WERI-Rb-1 (cell line): Measurements from ENCODE around the gene FOCAD.

Experiments used
- DNase-seq: peaks from one replicate; pipeline ENCODE4 v3.0.0-alpha.2; 2020
- H3K27ac ChIP-seq: fragments of 250-450 bp; sonication (Bioruptor Pico); 2 replicates; pipeline ENCODE4 v1.5.1; 2020; ENCODE audit warnings: mild to moderate bottlenecking, moderate library complexity
- H3K27me3 ChIP-seq: fragments of 250-450 bp; sonication (Bioruptor Pico); 2 replicates; pipeline ENCODE4 v1.5.1; 2021; ENCODE audit warnings: mild to moderate bottlenecking, low read depth, moderate library complexity; ENCODE audit not compliant: insufficient read depth, severe bottlenecking
- H3K36me3 ChIP-seq: fragments of 250-450 bp; sonication (Bioruptor Pico); 2 replicates; pipeline ENCODE4 v1.5.1; 2020; ENCODE audit warnings: mild to moderate bottlenecking, moderate library complexity
- H3K4me3 ChIP-seq: 2 replicates; pipeline ENCODE4 v1.5.1; 2011; ENCODE audit warnings: low read depth, mild to moderate bottlenecking, control low read depth, low read length
- H3K9me3 ChIP-seq: fragments of 250-450 bp; sonication (Bioruptor Pico); 2 replicates; pipeline ENCODE4 v1.5.1; 2021; ENCODE audit warnings: mild to moderate bottlenecking, moderate library complexity; ENCODE audit not compliant: severe bottlenecking
- TF ChIP-seq, protein P1 (sequence below): IDR thresholded peaks from 2 replicates; pipeline ENCODE4 v1.5.1; 2011; ENCODE audit warnings: low read depth, mild to moderate bottlenecking, control low read depth, inconsistent platforms, low read length

Gene FOCAD

GRCh38 chr9:21039302-21039701, 355.2 kb downstream of the FOCAD start:
- Histone ChIP-seq H3K9me3 (no peaks in the 10 kb centered on the region), H3K27ac (no peak overlapping the region), H3K36me3 (no peaks in the 10 kb centered on the region), H3K4me3 (no peak overlapping the region), H3K27me3 (peaks cover 11% of the 10 kb centered on the region)
- TF ChIP-seq, protein P1, sequence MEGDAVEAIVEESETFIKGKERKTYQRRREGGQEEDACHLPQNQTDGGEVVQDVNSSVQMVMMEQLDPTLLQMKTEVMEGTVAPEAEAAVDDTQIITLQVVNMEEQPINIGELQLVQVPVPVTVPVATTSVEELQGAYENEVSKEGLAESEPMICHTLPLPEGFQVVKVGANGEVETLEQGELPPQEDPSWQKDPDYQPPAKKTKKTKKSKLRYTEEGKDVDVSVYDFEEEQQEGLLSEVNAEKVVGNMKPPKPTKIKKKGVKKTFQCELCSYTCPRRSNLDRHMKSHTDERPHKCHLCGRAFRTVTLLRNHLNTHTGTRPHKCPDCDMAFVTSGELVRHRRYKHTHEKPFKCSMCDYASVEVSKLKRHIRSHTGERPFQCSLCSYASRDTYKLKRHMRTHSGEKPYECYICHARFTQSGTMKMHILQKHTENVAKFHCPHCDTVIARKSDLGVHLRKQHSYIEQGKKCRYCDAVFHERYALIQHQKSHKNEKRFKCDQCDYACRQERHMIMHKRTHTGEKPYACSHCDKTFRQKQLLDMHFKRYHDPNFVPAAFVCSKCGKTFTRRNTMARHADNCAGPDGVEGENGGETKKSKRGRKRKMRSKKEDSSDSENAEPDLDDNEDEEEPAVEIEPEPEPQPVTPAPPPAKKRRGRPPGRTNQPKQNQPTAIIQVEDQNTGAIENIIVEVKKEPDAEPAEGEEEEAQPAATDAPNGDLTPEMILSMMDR: no peak
- no peak for DNase-seq

GRCh38 chr9:21042466-21042865, 358.4 kb downstream of the FOCAD start:
- no peak overlapping the region for H3K4me3 ChIP-seq

GRCh38 chr9:21043841-21044240, 359.8 kb downstream of the FOCAD start:
- no peak for DNase-seq
- H3K27me3 ChIP-seq: no peaks in the 10 kb centered on the region
- no peaks in the 10 kb centered on the region for H3K9me3 ChIP-seq
- TF ChIP-seq, protein P1: no peak
- H3K36me3 ChIP-seq: no peaks in the 10 kb centered on the region
- no peak overlapping the region for H3K4me3 ChIP-seq
- H3K27ac ChIP-seq: no peak overlapping the region

More at GRCh38 chr9:21042466-21042865, 358.4 kb downstream of the FOCAD start:
- Histone ChIP-seq H3K9me3 (no peaks in the 10 kb centered on the region), H3K27ac (no peak overlapping the region), H3K27me3 (no peaks in the 10 kb centered on the region), H3K36me3 (no peaks in the 10 kb centered on the region)
- DNase-seq: no peak
- TF ChIP-seq, protein P1: no peak
